ENCODE results near the gene DLG2. TPM values are rescaled to one million over a fixed set of nuclear protein-coding genes. Genes with fewer than 3 reads are reported as not detected.

The DLG2 gene
- total and polyA plus RNA-seq, 7 donors, result 0.60 to 25.8 (median 9.7) TPM; not detected in 1

DNA sequence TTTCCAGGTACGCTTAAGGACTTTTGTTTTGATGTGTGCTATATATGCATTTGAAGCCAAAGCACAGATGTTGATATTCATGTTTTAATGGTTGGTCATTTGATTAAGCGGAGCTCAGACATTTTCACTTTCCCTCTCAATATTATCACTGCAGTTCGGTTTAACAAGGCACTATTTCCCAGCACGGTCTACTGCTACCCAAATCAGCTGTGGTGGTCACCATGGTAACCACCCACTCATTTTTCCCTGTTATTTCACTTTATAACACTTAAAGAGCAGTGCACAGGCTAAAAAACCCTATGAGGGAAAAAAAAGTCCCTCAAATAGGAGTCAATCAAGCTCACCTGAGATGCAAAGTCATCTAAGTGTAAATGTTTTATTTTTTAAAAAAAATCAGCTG lies 1901.4 kb downstream of the DLG2 start:
- Histone ChIP-seq H3K27ac (peak overlapping the region in 2 of 4 donors; percentile 66 to 71), H3K4me3 (peak overlapping the region in 1 of 4 donors; percentile 37), H3K27me3 (no peaks in the 10 kb centered on the region), H3K4me1 (peaks cover 0 to 26% (median 18%) of the 10 kb centered on the region in 4 donors), H3K36me3 (no peaks in the 10 kb centered on the region), H3K9me3 (no peaks in the 10 kb centered on the region)
- intact Hi-C loops (cut with DNase I), result loop anchor here (2.0 to 10.0 kb wide), 2 partner anchors 433 to 821 kb away; partner anchors contain the start of genes DDIAS and PRCP
- TF ChIP-seq POLR2A (IDR thresholded peaks at IDR 0.05), result no peak
- no peak for TF ChIP-seq EP300 (IDR thresholded peaks at IDR 0.05)
- no peak for TF ChIP-seq POLR2AphosphoS5 (IDR thresholded peaks at IDR 0.05)
- TF ChIP-seq, protein P1, sequence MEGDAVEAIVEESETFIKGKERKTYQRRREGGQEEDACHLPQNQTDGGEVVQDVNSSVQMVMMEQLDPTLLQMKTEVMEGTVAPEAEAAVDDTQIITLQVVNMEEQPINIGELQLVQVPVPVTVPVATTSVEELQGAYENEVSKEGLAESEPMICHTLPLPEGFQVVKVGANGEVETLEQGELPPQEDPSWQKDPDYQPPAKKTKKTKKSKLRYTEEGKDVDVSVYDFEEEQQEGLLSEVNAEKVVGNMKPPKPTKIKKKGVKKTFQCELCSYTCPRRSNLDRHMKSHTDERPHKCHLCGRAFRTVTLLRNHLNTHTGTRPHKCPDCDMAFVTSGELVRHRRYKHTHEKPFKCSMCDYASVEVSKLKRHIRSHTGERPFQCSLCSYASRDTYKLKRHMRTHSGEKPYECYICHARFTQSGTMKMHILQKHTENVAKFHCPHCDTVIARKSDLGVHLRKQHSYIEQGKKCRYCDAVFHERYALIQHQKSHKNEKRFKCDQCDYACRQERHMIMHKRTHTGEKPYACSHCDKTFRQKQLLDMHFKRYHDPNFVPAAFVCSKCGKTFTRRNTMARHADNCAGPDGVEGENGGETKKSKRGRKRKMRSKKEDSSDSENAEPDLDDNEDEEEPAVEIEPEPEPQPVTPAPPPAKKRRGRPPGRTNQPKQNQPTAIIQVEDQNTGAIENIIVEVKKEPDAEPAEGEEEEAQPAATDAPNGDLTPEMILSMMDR (IDR thresholded peaks at IDR 0.05), result no peak
- DNase-seq, result no peak
- 41 to 50% methylated on average over 4 of the region's 4 CpGs for WGBS, 2 donors

DNA sequence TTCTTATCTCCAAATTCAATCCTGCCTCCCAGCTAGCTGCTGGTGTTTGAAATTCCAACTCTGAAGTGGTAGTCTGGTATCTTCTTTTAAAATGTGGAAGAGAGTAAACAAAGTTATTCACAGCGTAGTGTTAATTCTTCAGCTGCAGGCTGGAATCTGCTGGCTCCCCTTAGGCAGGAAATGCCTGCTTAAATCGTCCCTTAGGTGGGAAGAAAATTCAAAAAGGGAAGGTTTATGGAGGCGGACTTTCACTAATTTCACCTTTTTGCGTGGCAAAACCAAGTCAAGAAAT lies 1901.9 kb downstream of the DLG2 start:
- no peaks in the 10 kb centered on the region for H3K36me3 ChIP-seq
- intact Hi-C loops (cut with DNase I), result loop anchor here (2.0 to 10.0 kb wide), 2 partner anchors 432 to 820 kb away; partner anchors contain the start of genes DDIAS and PRCP
- TF ChIP-seq POLR2A (IDR thresholded peaks at IDR 0.05) (no peak), POLR2AphosphoS5 (IDR thresholded peaks at IDR 0.05) (no peak), EP300 (IDR thresholded peaks at IDR 0.05) (no peak)
- TF ChIP-seq, protein P1 (IDR thresholded peaks at IDR 0.05), result no peak
- WGBS, 2 donors, result 19 to 30% methylated on average over 4 of the region's 4 CpGs
- H3K27ac ChIP-seq, result peak overlapping the region; percentile 48 to 71 (median 63)
- no peaks in the 10 kb centered on the region for H3K9me3 ChIP-seq
- peaks cover 0 to 26% (median 18%) of the 10 kb centered on the region in 4 donors for H3K4me1 ChIP-seq
- no peaks in the 10 kb centered on the region for H3K27me3 ChIP-seq
- H3K4me3 ChIP-seq, result peak overlapping the region in 3 of 4 donors; percentile 34 to 40 (median 37)
- DNase-seq, result no peak

DNA sequence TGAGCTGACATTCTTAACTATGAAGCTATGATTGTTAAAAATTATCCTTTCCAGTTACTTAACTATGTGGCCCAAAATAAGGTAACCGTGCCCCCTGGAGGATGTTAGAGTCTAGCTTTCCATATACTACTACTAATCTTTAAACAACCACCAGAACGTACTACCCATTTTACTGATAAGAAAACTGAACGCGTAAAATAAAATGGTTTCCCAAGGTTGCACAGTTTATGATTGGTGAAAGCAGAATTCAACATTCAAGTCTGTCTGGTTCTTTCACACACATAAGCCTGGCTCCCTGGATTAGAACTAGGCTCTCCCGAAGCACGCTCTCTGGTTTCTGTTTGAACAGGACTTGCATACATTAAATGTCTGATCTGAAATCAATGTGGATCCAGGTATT lies 1903.1 kb downstream of the DLG2 start:
- no peak for DNase-seq
- intact Hi-C loops (cut with DNase I), result loop anchor here (2.0 to 10.0 kb wide), 3 partner anchors 83 to 819 kb away; partner anchors contain the start of genes DDIAS and PRCP

DNA sequence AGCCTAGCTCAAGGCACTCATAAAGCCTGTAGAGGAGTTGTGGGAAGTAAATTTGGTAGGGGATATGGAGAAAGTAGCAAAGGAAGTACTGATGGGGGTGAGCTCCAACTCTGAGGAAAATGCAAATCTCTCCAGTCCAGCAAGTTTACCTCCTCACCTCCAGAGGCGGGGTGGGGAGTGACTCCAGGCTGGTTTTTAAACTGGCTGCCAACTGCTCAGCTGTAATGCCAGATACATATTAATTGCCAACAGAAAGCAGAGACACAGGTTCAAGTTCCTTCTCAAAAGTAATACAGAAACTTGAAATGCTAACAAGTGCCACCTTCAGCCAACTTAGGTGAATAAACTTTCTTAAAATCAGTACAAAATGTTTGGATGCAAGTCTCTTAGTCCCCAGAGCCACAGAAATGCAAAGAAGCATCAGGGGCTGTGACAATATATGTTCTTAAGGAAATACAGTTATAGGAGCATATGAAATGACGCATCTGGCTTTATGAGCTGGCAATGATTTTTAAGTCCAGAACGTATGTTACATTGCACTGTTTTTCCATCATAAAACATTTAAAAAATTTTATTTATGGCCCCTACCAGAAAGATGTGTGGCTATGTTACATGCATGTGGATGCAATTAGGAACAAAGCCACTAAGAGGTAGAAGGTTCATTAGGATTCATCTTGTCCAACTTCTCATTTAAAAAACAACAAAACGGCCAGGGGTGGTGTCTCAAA lies 1904.6 kb downstream of the DLG2 start:
- WGBS, 2 donors, result 57 to 74% methylated on average over 4 of the region's 4 CpGs
- TF ChIP-seq POLR2AphosphoS5 (IDR thresholded peaks at IDR 0.05), result no peak
- TF ChIP-seq, protein P1 (IDR thresholded peaks at IDR 0.05), result no peak
- no peak for TF ChIP-seq POLR2A (IDR thresholded peaks at IDR 0.05)
- no peak for TF ChIP-seq EP300 (IDR thresholded peaks at IDR 0.05)
- H3K36me3 ChIP-seq, result no peaks in the 10 kb centered on the region
- H3K9me3 ChIP-seq, result no peaks in the 10 kb centered on the region
- peaks cover 0 to 26% (median 18%) of the 10 kb centered on the region in 4 donors for H3K4me1 ChIP-seq
- intact Hi-C loops (cut with DNase I), result loop anchor here (5.0 to 10.0 kb wide), 2 partner anchors 85 to 818 kb away; partner anchors contain the start of genes DDIAS and PRCP
- H3K4me3 ChIP-seq, result no peak overlapping the region
- no peak for DNase-seq
- H3K27me3 ChIP-seq, result no peaks in the 10 kb centered on the region
- H3K27ac ChIP-seq, result no peak overlapping the region

More for the DNA sequence above, 1903.1 kb downstream of the DLG2 start:
- H3K27me3 ChIP-seq, result no peaks in the 10 kb centered on the region
- 9 to 24% methylated on average over 6 of the region's 6 CpGs for WGBS, 2 donors
- H3K4me3 ChIP-seq, result peak overlapping the region; percentile 9 to 40 (median 36)
- peaks cover 0 to 26% (median 18%) of the 10 kb centered on the region in 4 donors for H3K4me1 ChIP-seq
- H3K9me3 ChIP-seq, result no peaks in the 10 kb centered on the region
- H3K27ac ChIP-seq, result peak overlapping the region; percentile 48 to 71 (median 63)
- H3K36me3 ChIP-seq, result no peaks in the 10 kb centered on the region
- TF ChIP-seq, protein P1 (IDR thresholded peaks at IDR 0.05), result peak in 1 of 4 experiments; percentile 32
- no peak for TF ChIP-seq POLR2AphosphoS5 (IDR thresholded peaks at IDR 0.05)

All from sigmoid colon (tissue), 7 donors.